OCI-LY7 (cell line): Measurements from ENCODE around the gene CACNA1B. TPM values are rescaled to one million over a fixed set of nuclear protein-coding genes. Genes with fewer than 3 reads are reported as not detected.
"Not testable (repeated sequence)": the region's sequence is repeated elsewhere in the genome, so short reads cannot be mapped to it uniquely, and the experiment has no call there.

Experiments
- BruUV-seq: library from RNA; stranded (reverse); fragments of 400-500 nt; replicated peaks from 2 replicates; lab custom pipeline; 2021; lab: Mats Ljungman, UMichigan
- CTCF ChIA-PET: fragments of 300-600 bp; sonication (Branson Sonifier 250); formaldehyde crosslinking; loops from one replicate; lab custom pipeline; 2022; ENCODE audit warnings: antibody characterized with exemption; ENCODE audit not compliant: unreplicated experiment; lab: Charles Lee
- POLR2A ChIA-PET: fragments of 300-600 bp; sonication (Branson Sonifier 250); formaldehyde crosslinking; loops from one replicate; lab custom pipeline; 2022; ENCODE audit warnings: antibody characterized with exemption; lab: Charles Lee
- DNase-seq: peaks from one replicate; pipeline ENCODE4 v3.0.0-alpha.2; 2015; ENCODE audit warnings: low spot score
- H2AFZ ChIP-seq: fragments of 200-600 bp; sonication (generic), shearing (Covaris generic); 2 replicates; pipeline ENCODE4 v1.6.1; 2014; ENCODE audit warnings: mild to moderate bottlenecking, antibody characterized with exemption, low read length, moderate library complexity
- H3K27ac ChIP-seq: fragments of 200-600 bp; sonication (generic); 2 replicates; pipeline ENCODE4 v1.5.1; 2014; ENCODE audit warnings: mixed run types, low read depth, mild to moderate bottlenecking, moderate library complexity, low read length, inconsistent platforms; ENCODE audit not compliant: poor library complexity, severe bottlenecking
- H3K36me3 ChIP-seq: fragments of 200-600 bp; sonication (generic); 2 replicates; pipeline ENCODE4 v1.6.1; 2014; ENCODE audit warnings: mild to moderate bottlenecking, antibody characterized with exemption, low read length, moderate library complexity, mixed read lengths; ENCODE audit not compliant: insufficient read depth
- H3K4me1 ChIP-seq: fragments of 200-600 bp; sonication (generic); 2 replicates; pipeline ENCODE4 v1.5.1; 2014; ENCODE audit warnings: mild to moderate bottlenecking, low read length; ENCODE audit not compliant: insufficient read depth, poor library complexity, severe bottlenecking
- H3K4me2 ChIP-seq: fragments of 200-600 bp; sonication (generic); 2 replicates; pipeline ENCODE4 v1.6.1; 2014; ENCODE audit warnings: mild to moderate bottlenecking, low read length
- H3K4me3 ChIP-seq: fragments of 200-600 bp; sonication (generic); 2 replicates; pipeline ENCODE4 v1.5.1; 2014; ENCODE audit warnings: mild to moderate bottlenecking, low read depth, low read length; ENCODE audit not compliant: poor library complexity, severe bottlenecking
- H3K79me2 ChIP-seq: fragments of 200-600 bp; sonication (generic); 2 replicates; pipeline ENCODE4 v1.6.1; 2016; ENCODE audit warnings: low read depth, mild to moderate bottlenecking, low read length, moderate library complexity, mixed read lengths; ENCODE audit not compliant: insufficient read depth
- H3K9me2 ChIP-seq: fragments of 200-600 bp; sonication (generic); 2 replicates; pipeline ENCODE4 v1.6.1; 2016; ENCODE audit warnings: mild to moderate bottlenecking, low read length, mixed read lengths; ENCODE audit not compliant: insufficient read depth
- H3K9me3 ChIP-seq: fragments of 200-600 bp; sonication (generic); 2 replicates; pipeline ENCODE4 v1.6.1; 2014; ENCODE audit warnings: mild to moderate bottlenecking, mixed run types, low read length, mixed read lengths
- H4K20me1 ChIP-seq: fragments of 200-600 bp; sonication (generic); 2 replicates; pipeline ENCODE4 v1.6.1; 2014; ENCODE audit warnings: mild to moderate bottlenecking, antibody characterized with exemption, low read length, moderate library complexity, mixed read lengths; ENCODE audit not compliant: insufficient read depth
- CTCF ChIP-seq: fragments of 200-600 bp; sonication (generic); conservative IDR thresholded peaks from 2 replicates; pipeline ENCODE4 v1.5.1; 2014; ENCODE audit warnings: mild to moderate bottlenecking, antibody characterized with exemption, low read length, moderate library complexity, mixed read lengths
- EZH2phosphoT487 ChIP-seq: fragments of 200-600 bp; sonication (generic); IDR thresholded peaks from 2 replicates; pipeline ENCODE4 v1.6.1; 2018; ENCODE audit warnings: low read depth, borderline replicate concordance, mild to moderate bottlenecking, mixed run types, antibody characterized with exemption, low read length, moderate library complexity, mixed read lengths
- intact Hi-C: fragments of 100-400 bp; cut with micrococcal nuclease; formaldehyde crosslinking; loops from one replicate; pipeline ENCODE4 v1.10.0; 2022; ENCODE audit not compliant: unreplicated experiment
- total RNA-seq, 2 experiments: library from RNA; depleted of rRNA in 1 of 2; stranded (reverse); fragments of >200 nt in 1 of 2; shearing (Covaris generic) in 1 of 2; gene quantifications; 2 replicates each; pipeline ENCODE4 v1.2.3, GENCODE V29; 2014 to 2022

CACNA1B gene
- total RNA-seq, 2 experiments from 2014 or later, result not detected

GRCh38 chr9:138016406-138017187 lies 139.0 kb downstream of the CACNA1B start:
- no TSS peak for BruUV-seq
- no peak overlapping the region for H3K27ac ChIP-seq
- H3K9me3 ChIP-seq, result no peaks in the 10 kb centered on the region
- H3K4me3 ChIP-seq, result no peak overlapping the region
- H3K36me3 ChIP-seq, result no peaks in the 10 kb centered on the region
- intact Hi-C loops, result no loop called here
- H2AFZ ChIP-seq, result no peak overlapping the region
- no peak overlapping the region for H3K4me2 ChIP-seq
- H3K79me2 ChIP-seq, result no peaks in the 10 kb centered on the region
- H4K20me1 ChIP-seq, result no peaks in the 10 kb centered on the region
- POLR2A ChIA-PET, result no interaction called here
- TF ChIP-seq CTCF, result no peak
- TF ChIP-seq EZH2phosphoT487, result no peak
- no peaks in the 10 kb centered on the region for H3K9me2 ChIP-seq
- no peaks in the 10 kb centered on the region for H3K4me1 ChIP-seq
- DNase-seq, result no peak
- CTCF ChIA-PET, result no interaction called here

GRCh38 chr9:138017200-138017599 lies 139.6 kb downstream of the CACNA1B start:
- H3K9me3 ChIP-seq, result no peaks in the 10 kb centered on the region
- H3K4me2 ChIP-seq, result no peak overlapping the region
- H3K4me3 ChIP-seq, result no peak overlapping the region
- H3K27ac ChIP-seq, result no peak overlapping the region
- no peaks in the 10 kb centered on the region for H3K36me3 ChIP-seq
- no peaks in the 10 kb centered on the region for H3K79me2 ChIP-seq
- CTCF ChIA-PET, result no interaction called here
- H2AFZ ChIP-seq, result no peak overlapping the region
- H4K20me1 ChIP-seq, result no peaks in the 10 kb centered on the region
- H3K4me1 ChIP-seq, result no peaks in the 10 kb centered on the region
- POLR2A ChIA-PET, result no interaction called here
- no TSS peak for BruUV-seq
- intact Hi-C loops, result no loop called here
- no peaks in the 10 kb centered on the region for H3K9me2 ChIP-seq
- TF ChIP-seq CTCF, result no peak
- no peak for TF ChIP-seq EZH2phosphoT487
- no peak for DNase-seq

- H3K36me3 ChIP-seq, DNase-seq, H3K79me2 ChIP-seq, H3K4me2 ChIP-seq, H4K20me1 ChIP-seq, H3K9me3 ChIP-seq, H3K4me3 ChIP-seq, H3K4me1 ChIP-seq, BruUV-seq, H2AFZ ChIP-seq, intact Hi-C loops, H3K9me2 ChIP-seq, H3K27ac ChIP-seq: not testable (repeated sequence)
- ChIA-PET CTCF (interaction anchor here (0.6 kb wide), 1 partner anchor 34 kb away, joined by 8 read pairs; no protein-coding TSS in a partner anchor), POLR2A (interaction anchor here (0.7 kb wide), 1 partner anchor 35 kb away, joined by 4 read pairs; no protein-coding TSS in a partner anchor)
These were observed 141.9 kb downstream of the CACNA1B start for GRCh38 chr9:138019514-138019913.
